HG03039 (cell line): Measurements from ENCODE around the gene DNAH14.
"Not testable (repeated sequence)": the region's sequence is repeated elsewhere in the genome, so short reads cannot be mapped to it uniquely, and the experiment has no call there.

ENCODE experiments used
- ATAC-seq: cut with Tn5 transposase; IDR thresholded peaks from one replicate; pipeline ENCODE4 v1.9.1; 2021; ENCODE audit warnings: mild to moderate bottlenecking, moderate library complexity; ENCODE audit not compliant: unreplicated experiment

Gene DNAH14

DNA sequence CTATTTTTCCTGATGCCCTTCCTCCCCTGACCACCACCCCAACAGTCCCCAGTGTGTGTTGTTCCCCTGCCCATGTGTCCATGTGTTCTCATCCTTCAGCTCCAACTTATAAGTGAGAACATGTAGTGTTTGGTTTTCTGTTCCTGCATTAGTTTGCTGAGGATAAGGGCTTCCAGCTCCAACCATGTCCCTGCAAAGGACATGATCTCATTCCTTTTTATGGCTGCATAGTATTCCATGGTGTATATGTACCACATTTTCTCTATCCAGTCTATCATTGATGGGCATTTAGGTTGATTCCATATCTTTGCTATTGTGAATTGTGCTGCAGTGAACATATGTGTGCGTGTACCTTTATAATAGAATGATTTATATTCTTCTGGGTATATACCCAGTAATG is 303.5 kb downstream of the DNAH14 start:
- not testable (repeated sequence) for ATAC-seq

DNA sequence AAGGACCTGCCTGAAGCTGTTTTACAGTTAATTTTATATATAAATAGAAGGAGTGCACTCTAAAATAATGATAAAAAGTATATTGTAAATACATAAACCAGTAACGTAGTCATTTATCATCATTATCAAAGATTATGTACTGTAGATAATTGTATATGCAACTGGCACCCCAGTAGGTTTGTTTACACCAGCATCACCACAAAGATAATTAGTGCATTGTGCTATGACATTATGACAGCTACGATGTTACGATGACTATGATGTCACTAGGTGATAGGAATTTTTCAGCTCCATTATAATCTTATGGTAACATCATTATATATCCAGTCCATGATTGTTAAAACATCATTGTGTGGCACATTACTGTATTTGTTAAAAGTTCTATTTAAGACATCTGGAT is 313.1 kb downstream of the DNAH14 start:
- no peak for ATAC-seq

DNA sequence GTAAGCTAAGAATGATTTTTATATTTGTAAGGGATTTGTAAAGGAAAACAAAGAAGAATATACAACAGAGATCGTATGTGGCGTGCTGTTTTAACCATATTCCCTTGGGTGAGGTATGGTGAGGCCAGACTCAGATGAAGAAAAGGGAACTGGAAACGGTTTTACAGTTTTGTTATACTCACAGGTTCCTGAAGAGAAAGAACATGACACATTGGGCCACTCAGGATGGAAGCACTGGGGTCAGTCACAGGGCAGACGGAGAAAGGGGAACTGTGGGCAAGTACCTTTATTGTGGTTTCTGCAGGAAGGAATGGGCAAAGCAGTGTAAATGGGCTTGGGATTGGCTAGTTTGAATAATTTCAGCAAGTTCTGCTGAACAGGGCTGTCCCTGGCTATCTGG is 321.0 kb downstream of the DNAH14 start:
- ATAC-seq, result peak; percentile 88

DNA sequence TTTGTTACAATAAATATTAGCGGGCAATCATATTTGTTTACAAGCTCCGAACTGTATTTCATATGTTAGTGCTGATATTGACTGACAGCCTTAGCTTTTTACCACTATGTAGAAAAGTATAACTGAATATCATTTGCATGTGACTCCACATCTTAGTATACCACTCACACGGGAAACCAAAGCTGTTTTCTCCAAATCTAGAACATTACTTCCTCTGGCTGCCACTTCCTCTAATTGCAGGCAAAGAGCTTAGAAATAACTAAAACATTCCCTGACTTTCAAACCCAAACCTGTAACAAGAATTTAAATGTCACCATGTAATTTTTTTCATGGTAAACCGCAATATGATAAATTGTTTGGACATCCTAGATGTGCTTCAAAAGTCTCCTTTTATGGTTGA is 323.7 kb downstream of the DNAH14 start:
- no peak for ATAC-seq

DNA sequence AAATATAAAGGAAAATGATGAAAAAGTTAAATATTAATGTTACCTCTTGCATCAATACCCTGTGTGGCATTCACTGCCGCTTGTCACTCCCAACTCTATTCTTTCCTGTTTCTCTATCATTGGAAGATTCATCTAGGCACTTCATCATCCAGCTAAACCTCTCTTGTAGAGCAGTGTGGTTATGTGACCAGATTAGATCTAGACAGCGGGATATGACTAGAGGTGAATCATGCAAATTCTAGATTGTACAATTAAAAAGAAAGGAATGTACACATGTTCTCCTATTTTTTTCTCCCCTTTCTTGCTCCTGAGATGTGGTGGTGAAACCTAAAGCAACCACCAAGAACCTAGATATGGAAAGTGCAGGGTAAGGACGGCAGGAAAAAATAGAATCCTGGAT is 324.3 kb downstream of the DNAH14 start:
- ATAC-seq, result no peak

DNA sequence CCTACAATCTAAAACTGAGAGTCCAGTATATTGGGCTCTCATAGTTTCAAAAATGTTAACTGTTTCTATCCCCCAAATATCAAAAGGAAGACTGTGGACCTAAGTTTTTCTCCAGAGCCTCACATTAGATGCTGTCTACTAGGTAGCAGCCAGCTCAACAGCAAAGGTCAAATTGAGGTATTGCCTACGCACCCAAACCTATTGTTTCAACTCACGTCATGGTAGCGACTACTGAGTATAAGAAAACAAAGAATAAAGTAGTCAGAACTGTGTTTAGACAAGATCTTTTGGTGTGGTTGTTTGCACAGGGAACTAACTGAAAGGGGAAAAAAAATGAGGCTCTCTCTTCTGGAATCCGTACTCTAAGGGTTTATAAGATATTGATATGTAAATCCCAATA is 325.2 kb downstream of the DNAH14 start:
- no peak for ATAC-seq

DNA sequence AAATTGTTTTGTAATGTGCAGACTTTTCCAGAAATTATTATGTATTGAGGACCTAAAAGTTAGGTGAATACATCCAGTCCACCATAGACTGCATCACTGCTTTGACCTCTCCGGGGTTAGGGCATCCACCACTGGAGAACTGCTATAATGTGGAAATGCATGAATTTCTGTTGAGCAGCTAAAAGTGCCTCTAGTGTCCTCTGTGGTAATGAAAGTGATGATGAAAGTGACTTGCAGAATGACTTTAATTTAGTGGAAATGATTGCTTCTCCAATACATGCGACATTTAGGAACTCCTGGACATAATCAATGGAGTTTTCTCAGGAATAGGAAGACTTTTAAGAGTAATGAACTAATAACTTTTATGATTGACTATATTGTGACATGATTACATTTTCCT is 327.6 kb downstream of the DNAH14 start:
- no peak for ATAC-seq

DNA sequence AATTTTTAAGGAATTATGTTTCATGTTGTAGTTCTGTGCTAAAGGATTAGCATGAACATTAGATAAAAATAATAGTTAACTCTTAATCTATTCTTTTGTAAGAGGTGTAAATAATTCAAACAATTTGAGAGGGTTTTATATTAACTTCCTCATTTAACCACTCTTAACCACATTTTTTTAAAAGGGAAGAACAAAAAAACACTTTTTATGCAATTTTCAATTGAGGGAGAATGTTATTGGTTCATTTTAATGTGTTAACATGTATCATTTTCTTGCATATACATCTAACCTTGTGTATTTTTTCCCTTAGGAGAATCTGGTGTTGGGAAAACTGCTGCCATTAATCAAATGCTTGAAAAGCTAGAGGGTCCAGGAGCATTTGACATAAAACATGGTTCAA is 329.3 kb downstream of the DNAH14 start:
- no peak for ATAC-seq

DNA sequence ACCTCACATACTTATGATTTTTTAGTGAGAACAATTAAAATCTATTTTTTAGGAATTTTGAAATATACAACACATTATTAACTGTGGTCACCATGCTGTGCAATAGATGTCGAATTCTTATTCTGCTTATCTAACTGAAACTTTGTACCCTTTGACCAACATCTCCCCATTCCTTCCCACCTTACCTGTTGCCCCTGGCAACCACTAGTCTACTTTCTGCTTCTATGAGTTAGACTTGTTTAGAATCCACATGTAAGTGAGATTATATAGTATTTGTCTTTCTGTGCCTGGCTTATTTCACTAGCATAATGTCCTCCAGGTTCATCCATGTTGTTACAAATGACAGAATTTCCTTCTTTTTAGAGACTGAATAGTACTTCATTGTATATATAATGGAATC is 330.1 kb downstream of the DNAH14 start:
- no peak for ATAC-seq

DNA sequence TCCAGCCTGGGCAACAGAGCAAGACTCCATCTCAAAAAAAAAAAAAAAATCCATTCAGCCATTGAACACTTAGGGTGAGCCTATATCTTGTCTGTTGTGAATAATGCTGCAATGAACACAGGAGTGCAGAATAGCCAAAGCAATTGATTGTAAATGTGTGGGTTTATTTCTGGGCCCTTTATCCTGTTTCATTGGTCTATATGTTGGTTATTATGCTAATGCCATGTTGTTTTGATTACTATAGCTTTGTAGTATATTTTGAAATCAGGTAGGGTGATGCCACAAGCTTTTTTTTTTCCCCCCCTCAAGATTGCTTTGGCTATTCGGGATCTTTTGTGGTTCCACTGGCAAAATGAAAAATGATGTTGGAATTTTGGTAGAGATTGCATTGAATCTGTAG is 330.8 kb downstream of the DNAH14 start:
- no peak for ATAC-seq

DNA sequence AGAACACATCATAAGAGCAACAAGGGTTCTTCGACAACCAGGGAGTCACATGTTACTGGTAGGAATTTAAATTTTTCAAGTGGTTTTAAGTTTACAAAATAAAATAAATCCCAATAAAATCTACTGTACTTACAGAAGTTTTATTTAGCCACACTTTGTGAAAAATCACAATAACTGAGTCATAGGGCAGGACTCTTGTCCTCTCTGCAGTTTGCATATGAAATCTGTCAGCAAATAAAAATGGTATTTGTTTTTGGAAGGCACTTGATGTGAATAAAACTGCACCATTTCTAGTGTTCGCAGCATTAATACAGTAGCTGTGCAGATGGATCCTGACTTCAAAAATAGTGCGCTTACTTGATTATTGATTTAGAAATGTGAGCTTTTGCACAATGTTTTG is 348.0 kb downstream of the DNAH14 start:
- no peak for ATAC-seq

DNA sequence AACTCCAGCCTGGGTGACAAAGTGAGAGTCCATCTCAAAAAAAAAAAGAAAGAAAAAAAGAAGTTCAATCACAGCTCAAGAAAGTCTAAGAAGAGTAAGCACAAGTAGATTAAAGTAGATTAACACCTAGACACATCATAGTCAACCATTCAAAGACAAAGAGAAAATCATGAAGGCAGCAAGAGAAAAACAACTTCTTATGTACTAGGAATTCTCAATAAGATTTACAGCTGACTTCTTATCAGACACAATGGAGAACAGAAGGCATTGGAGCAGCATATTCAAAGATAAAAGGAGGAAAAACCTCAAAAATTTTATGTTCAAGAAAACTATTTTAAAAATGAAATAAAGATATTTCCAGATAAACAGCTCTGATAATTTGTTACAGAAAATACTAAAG is 351.1 kb downstream of the DNAH14 start:
- ATAC-seq, result no peak

DNA sequence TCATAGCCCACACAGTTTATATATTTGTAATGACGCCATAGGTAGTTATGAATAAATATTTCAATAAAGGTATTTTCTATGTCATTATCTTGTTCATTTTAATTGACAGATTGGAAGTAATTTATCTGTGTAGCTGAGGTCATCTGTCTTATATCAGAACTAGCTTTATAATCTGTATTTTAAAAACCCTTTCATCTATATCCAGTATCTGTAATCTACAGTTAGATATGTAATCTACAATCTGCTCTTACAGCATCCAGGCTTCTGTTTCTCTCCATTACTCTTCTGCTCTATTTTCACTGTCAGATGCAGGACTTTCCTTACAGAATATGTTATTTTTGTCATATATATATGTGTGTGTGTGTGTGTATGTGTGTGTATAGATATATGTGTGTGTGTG is 360.8 kb downstream of the DNAH14 start:
- ATAC-seq, result no peak

DNA sequence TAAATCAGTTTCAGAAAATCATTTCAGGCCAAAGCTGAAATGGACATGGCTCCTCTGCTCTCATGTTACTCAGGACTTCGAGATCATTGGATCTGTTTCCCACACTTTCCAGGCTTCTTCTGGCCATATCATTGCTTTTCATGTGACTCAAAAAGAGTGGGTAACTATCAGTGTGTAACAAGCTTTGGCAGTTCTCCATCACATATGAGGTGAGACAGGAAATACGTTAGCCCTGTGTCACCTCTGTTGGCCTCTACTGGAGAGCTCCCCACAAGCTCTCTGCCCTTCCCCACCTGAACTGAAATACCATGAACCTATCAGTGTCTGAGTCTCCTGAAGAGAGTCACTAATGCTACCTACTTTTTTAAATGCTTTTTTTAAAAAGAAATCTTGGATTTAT is 370.1 kb downstream of the DNAH14 start:
- no peak for ATAC-seq

DNA sequence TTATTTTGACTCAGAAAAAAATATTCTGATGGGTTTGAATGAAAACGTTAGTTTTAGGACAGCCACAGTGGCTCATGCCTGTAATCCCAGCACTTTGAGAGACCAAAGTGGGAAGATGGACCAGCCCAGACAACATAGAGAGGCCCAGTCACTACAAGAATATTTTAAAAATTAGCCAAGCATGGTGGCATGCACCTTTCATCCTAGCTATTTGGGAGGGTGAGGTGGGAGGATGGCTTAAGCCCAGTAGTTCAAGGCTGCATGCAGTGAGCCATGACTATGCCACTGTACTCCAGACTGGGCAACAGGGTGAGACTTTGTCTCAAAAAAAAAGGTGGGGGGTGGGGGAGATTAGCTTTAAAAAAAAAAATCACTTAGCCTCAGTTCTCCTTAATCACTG is 370.9 kb downstream of the DNAH14 start:
- no peak for ATAC-seq

DNA sequence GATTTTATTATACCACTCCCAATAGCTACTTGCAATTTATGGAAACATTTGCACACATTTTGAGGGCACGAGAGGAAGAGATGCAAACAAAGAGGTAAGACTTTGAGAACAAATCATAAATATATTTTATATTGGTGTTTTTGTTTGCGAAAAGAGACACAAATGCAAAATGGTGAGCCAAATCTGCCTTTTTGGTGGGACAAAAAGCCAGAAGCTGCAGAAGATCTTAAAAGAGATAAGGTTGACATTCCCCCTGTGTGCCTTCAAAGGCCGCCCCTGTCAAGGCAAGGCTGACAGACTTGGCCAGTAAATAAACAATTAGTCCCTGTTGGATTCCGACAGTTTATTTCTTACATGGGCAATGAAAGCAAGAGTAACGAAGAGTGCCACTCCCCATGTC is 375.5 kb downstream of the DNAH14 start:
- no peak for ATAC-seq

DNA sequence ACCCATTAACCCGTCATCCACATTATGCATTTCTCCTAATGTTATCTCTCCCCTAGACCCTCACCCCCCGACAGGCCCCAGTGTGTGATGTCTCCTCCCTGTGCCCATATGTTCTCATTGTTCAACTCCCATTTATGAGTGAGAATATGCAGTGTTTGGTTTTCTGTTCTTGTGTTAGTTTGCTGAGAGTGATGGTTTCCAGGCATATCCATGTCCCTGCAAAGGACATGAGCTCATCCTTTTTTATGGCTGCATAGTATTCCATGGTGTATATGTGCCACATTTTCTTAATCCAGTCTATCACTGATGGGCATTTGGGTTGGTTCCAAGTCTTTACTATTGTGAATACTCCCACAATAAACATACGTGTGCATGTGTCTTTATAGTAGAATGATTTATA is 381.1 kb downstream of the DNAH14 start:
- ATAC-seq, result not testable (repeated sequence)

DNA sequence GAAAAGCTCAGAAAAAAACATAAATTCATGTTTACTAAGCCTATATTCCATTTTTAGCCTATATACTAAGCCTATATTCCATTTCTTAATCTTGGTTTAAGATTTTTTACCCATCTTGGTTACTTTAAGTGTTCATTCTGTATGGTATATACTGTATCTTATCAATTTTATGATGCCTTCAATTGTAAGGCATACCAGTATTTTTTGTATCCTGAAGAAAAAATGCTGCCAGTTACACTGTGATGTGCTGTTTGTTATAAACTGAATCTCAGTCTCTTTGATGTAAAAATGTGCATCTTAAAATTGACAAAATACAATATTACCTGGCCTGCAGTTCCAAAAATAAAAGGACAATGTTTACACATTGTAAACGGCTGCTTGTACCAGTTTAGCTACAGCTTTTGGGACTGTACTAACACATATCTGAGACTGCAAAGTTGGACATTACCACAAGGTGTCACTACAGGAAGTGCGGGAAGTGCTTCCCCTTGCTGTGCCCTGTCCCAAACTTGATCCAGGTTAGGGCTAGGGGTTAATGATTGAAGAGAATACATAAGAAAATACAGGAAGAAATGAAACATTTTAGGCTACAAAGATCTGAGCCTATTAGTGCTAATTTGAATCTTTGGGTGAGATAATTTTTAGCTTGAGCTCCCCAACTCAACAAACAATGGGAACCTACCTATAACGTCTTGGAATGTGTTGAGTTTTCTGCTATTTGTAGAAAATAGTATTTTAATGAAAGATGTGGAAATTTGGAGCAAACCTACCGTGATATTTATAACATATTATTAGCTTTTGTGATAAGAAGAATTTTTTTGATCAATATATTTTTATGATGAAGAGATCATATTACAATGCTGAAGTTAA is 389.5 kb downstream of the DNAH14 start:
- peak; percentile 89 for ATAC-seq

DNA sequence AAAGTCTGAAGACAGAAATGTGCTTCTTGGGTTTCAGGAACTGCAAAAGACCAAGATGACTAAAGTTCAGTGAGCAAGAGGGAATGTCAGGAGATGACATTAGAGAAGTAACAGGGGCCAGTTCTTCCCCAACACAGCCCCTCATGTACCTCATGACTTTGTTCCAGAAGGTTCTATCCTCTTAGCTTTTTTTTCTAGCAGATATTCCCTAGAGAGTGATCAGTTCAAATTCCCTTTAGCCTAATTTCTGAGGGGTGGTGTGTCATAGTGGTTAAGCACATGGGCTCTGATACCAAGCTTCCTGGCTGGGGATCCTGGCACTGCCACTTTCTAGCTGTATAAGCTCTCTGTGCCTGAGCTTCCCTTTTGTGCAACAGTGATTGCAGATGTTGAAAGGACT is 390.4 kb downstream of the DNAH14 start:
- ATAC-seq, result no peak

DNA sequence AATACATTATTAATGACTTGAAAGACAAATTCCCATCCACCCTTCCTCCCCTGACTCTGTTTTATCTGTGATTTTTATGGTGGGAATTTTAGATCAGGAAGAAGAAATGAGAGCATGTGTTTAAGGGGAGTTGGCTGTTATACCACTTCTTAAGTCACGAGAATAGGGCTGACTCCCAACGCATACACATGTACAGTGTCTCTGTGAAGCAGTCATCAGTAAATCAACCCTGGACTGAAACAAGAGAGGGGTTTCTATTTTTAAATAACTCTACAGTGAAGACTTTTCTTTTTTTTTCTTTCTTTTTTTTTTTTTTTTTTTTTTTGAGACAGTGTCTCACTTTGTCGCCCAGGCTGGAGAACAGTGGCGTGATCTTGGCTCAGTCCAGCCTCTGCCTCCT is 392.3 kb downstream of the DNAH14 start:
- no peak for ATAC-seq

DNA sequence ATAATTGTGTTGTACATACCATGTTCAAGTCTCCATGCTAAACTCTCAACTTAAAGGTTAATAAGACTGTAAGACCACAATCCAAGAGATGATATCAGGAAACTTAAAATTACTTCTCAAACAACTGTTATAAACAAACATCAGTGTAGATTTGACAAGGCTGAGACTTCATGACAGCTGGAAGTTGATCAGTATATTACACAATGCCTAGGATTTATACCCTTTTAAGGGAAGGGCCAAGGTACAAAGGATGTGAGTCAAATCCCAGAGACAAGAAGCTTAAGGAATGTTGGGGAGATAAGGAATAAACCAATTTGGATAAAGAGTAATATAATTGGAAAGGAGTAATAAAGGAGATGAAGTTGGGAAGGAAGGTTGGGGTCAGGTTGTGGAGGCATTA is 399.6 kb downstream of the DNAH14 start:
- ATAC-seq, result no peak

DNA sequence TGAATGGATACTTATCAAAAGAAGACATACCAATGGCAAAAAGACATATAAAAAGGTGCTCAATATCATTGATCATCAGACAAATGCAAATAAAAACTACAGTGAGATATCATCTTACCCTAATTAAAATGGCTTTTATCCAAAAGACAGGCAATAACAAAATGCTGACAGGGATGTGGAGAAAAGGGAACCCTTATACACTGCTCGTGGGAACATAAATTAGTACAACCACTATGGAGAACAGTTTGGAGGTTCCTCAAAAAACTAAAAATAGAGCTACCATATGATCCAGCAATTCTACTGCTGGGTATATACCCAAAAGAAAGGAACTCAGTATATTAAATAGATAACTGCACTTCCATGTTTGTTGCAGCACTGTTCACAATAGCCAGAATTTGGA is 400.5 kb downstream of the DNAH14 start:
- ATAC-seq, result not testable (repeated sequence)

DNA sequence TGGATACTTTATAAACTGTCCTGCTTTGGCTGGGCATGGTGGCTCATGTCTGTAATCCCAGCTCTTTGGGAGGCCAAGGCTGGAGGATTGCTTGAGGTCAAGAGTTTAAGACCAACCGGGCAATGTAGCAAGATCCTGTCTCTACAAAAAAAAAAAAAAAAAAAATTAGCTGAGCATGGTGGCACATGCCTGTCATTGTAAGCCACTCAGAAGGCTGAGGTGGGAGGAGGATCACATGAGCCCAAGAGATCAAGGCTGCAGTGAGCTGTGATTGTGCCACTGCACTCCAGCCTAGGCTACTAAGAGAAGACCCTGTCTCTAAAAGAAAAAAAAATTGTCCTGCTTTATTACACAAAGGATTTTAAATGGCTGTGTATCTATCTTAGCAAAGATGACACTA is 403.2 kb downstream of the DNAH14 start:
- no peak for ATAC-seq
